NOMO-1 treated with DMSO at 0.1 percent for 48 hours (cell line): ENCODE results near the gene RINT1.

ENCODE experiments used
- DNase-seq: peaks from one replicate; lab custom pipeline; 2025; ENCODE audit not compliant: unreplicated experiment; lab: John Stamatoyannopoulos, UW

Gene RINT1

DNA sequence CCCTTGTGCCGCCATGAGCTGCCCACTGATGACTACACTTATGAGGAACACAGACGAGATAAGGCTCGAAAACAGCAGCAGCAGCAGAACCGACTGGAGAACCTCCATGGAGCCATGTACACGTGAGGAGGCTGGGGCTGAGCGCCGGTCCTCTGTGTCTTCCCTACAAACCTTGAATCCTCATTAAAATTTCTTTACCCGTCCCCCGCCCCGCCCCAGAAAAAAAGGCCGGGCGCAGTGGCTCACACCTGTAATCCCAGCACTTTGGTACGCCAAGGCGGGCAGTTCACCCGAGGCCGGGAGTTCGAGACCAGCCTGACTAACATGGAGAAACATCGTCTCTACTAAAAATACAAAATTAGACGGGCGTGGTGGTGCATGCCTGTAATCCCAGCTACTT, 1.5 kb upstream of the RINT1 start:
- no peak for DNase-seq

GRCh38 chr7:105532709-105533460, 884 bp downstream of the RINT1 start:
- no peak for DNase-seq

DNA sequence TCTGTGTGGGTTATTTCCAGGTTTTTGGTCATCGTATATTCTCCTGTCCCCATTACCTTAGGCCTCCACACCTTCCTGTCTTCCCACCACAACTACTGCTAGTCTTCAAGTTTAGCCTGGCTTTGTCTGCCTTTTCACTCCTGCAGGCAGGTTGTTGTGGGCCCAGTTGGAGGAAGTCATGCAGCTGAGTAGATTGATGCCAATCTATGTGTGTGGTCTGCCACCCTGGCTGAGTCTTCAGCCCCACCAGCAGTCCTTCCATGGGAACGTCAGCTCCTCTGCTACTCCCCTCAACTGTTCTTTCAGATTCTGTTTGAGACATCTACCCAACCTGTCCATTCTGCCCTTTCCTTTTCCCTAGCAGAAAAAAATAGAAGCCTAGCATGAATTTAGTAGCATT, 6.3 kb downstream of the RINT1 start:
- no peak for DNase-seq

DNA sequence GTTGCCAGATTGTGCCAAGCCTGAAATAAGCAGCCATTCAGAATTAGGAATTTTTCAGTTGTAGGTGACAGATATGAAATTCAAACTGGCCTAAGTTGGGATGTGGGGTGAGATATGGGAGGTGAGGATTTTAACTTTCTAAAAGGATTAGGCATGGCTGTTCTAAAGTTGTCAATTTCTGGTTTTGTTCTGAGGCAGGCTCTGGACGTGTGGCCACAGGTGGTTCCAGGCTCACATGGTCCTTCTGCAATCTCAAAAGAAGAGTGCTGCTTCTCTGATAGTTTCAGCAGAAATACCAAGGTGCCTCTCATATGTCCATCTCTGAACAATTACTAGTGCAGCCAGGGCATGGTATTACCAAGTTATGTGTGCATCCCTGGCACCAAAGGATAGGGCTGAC, 27.9 kb downstream of the RINT1 start:
- no peak for DNase-seq

- DNase-seq, result no peak
Measured at GRCh38 chr7:105565190-105565589, 33.2 kb downstream of the RINT1 start.

- no peak for DNase-seq
Measured at GRCh38 chr7:105567024-105567423, 35.0 kb downstream of the RINT1 start.

GRCh38 chr7:105567821-105568220, 35.8 kb downstream of the RINT1 start:
- DNase-seq, result no peak

GRCh38 chr7:105571891-105572290, 39.9 kb downstream of the RINT1 start:
- DNase-seq, result no peak

DNA sequence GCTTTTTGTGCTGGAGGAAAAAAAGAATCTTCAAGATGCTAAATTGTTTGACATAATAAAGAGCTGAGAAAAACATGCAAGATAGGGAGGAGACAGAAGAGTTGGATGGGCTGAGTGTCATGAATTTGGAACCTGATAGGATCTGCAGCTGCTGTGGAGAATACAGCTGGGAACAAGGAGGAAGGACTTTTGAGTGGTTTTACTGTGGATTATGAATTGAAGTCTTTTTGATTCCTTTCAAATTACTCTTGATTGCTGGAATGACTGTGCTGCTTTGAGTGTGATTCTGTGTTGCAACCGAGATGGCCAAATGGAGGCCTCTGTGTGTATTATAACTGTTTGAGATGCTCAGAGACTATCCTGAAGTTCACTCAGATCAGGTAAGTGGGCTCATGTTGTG, 45.2 kb downstream of the RINT1 start:
- no peak for DNase-seq

DNA sequence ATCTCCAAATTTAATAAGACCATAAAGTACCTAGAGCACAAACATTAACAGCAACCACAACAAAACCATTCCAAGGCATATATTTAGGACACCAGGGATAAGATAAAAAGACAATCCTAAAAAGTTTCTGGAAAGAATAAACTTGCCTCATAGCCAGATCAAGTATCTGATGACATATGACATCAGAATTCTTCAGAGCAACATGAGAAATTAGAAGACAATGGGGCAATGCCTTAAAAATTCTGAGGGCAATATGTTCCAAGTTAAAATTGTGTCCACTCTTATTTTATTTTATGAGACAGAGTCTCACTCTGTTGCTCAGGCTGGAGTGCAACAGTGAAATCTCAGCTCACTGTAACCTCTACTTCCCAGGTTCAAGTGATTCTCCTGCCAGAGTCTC, 46.5 kb downstream of the RINT1 start:
- DNase-seq, result no peak

GRCh38 chr7:105580022-105580740, 48.2 kb downstream of the RINT1 start:
- no peak for DNase-seq

- no peak for DNase-seq
Measured at GRCh38 chr7:105581066-105581811, 49.2 kb downstream of the RINT1 start, which contains the start of gene EFCAB10. Gene EFCAB10, minus strand, starts transcription at chr7:105581493. Its CDS starts 30 bp downstream, at chr7:105581463.

DNA sequence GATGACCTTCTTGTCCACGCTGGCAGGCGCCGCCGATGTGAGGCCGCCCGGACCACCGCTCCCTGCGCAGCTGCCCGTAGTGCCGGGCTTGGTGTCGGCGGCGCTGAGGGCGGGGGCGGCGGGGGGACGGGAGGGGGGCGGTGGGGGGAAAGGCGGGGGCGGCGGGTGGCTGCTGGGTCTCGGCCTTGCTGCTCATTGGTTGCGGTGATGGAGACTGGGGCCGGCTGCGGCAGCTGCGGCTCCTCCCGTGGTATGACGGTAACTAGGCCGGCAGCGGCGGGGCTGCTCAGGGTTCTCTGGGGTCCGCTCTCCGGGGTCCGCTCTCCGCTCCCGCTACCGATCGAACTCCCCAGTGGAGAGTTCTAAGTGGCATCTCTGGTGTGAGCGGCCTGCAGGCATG, 51.1 kb downstream of the RINT1 start:
- no peak for DNase-seq

GRCh38 chr7:105584165-105584564, 52.2 kb downstream of the RINT1 start:
- no peak for DNase-seq

- no peak for DNase-seq
Measured at GRCh38 chr7:105585850-105586500, 54.0 kb downstream of the RINT1 start.

- no peak for DNase-seq
Measured at GRCh38 chr7:105587909-105588635, 56.1 kb downstream of the RINT1 start.

- peak; percentile 22 for DNase-seq
Measured at GRCh38 chr7:105589356-105590077, 57.5 kb downstream of the RINT1 start.

DNA sequence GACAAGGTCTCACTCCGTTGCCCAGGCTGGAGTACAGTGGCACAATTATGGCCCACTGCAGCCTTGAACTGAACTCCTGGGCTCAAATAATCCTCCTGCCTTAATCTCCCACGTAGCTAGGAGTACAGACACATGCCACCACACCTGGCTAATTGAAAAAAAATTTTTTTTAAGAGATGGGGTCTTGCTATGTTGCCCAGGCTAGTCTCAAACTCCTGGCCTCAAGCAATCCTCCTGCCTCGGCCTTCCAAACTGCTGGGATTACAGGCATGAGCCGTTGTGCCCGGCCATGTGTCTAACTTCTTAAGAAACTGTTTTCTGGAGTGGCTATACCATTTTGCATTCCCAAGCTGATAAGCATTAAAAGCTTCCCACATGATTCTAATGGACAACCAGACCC, 58.8 kb downstream of the RINT1 start:
- no peak for DNase-seq

- DNase-seq, result no peak
Measured at GRCh38 chr7:105591522-105591921, 59.5 kb downstream of the RINT1 start.

- no peak for DNase-seq
Measured at GRCh38 chr7:105594034-105594433, 62.0 kb downstream of the RINT1 start.
